LNCaP clone FGC (cell line): Measurements from ENCODE around the gene HTRA2.

ENCODE experiments used
- DNase-seq: peaks from one replicate; pipeline ENCODE4 v3.0.0-alpha.2; 2011; ENCODE audit warnings: low read depth
- H3K4me3 ChIP-seq: 2 replicates; pipeline ENCODE4 v1.5.1; 2011; ENCODE audit warnings: mild to moderate bottlenecking, low read depth, low read length, control low read depth
- CTCF ChIP-seq: IDR thresholded peaks from 2 replicates; pipeline ENCODE4 v1.5.1; 2012; ENCODE audit warnings: mild to moderate bottlenecking; ENCODE audit not compliant: control insufficient read depth, insufficient read depth; ENCODE audit errors: extremely low read depth

Gene HTRA2

GRCh38 chr2:74566754-74567085 is 37.0 kb downstream of the HTRA2 start:
- DNase-seq: no peak
- no peak overlapping the region for H3K4me3 ChIP-seq
- no peak for TF ChIP-seq CTCF

- no peak overlapping the region for H3K4me3 ChIP-seq
- DNase-seq: no peak
Observed at GRCh38 chr2:74567881-74568280, 38.1 kb downstream of the HTRA2 start.

DNA sequence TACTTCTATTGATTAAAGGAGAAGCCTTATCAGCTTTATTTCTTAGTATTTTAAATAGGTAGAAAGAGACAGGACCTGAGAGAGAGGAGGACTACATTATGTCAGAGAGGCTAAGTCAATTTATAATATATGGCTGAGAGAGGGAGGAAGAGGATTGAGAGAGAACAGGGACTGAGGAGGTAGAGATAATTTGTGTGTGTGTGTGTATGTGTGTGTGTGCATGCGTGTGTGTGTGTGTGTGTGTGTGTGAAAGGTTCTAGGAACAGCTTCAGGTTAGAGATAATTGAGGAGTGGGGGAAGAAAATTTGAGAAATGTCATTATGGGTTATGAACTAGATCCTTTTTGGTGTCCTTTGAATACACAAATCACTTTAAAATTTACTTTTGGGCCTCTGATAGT is 40.0 kb downstream of the HTRA2 start:
- no peak for TF ChIP-seq CTCF
- H3K4me3 ChIP-seq: no peak overlapping the region
- DNase-seq: no peak

More at GRCh38 chr2:74567881-74568280, 38.1 kb downstream of the HTRA2 start:
- no peak for TF ChIP-seq CTCF

DNA sequence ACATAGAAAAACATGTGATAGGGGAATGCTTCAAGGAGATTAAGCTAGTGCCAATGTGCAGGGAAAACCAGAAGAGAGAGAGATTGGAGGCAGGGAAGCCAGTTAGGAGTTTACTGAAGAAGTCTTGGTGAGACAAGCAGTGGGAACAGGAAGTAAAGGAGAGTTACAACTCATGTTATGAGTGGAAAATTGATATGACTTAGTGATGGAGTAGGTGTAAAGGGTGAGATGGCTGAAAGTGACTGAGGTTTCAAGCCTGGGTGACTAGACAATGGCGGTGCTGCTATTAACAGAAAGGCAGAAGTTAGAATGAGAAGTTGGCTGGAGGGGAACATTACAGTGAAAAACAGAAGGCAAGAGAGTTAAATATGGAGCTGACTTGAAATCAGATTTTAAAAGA is 41.3 kb downstream of the HTRA2 start:
- no peak for TF ChIP-seq CTCF
- DNase-seq: no peak
- no peak overlapping the region for H3K4me3 ChIP-seq

- TF ChIP-seq CTCF: no peak
- no peak overlapping the region for H3K4me3 ChIP-seq
- no peak for DNase-seq
Observed at GRCh38 chr2:74572178-74572925, 42.6 kb downstream of the HTRA2 start.

DNA sequence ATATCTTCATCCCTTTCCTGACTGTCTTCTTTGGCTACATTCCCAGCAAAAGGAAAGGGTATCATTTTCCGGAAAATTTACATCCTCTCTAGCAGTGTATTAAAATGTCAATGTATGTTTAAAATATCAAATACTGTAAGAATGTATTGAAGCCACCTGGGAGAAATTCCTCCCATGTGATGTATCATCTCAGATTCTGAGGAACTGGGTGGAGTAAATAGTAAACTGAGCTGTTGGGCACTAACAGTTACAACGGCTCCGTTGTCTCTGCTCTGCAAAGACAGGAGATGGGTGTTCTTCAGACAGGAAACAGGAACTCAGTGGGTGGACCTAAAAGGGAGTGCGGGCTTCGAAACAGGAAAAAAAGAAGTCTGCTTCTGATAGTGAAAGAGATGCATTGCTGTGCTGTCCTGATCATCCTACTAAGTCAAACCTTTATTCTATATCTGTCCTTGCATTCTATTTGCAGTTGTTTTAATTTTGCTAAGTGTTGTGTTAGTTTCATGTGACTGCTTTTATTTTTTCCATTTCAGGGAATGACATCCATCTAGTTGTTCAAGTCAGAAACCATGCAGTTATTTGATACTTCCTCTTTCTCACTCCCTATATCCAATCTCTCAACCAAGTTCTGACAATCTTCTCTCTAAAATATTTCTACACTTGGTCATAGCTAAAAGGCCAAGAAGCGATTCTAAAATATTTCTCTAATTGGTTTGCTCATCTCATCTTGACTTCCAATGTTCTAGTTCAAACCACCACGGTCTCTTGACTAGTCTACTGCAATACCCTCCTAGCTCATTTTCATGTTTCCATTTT is 44.2 kb downstream of the HTRA2 start:
- TF ChIP-seq CTCF: no peak
- DNase-seq: no peak
- no peak overlapping the region for H3K4me3 ChIP-seq
